ENCODE measurements around the gene ELOVL5. TPM values are rescaled to one million over a fixed set of nuclear protein-coding genes. Genes with fewer than 3 reads are reported as not detected.
"Not testable (repeated sequence)": the region's sequence is repeated elsewhere in the genome, so short reads cannot be mapped to it uniquely, and the experiment has no call there.

The ELOVL5 gene
- total and polyA plus RNA-seq, 4 experiments from 2014 or later, result 108 to 125 (median 109) TPM

DNA sequence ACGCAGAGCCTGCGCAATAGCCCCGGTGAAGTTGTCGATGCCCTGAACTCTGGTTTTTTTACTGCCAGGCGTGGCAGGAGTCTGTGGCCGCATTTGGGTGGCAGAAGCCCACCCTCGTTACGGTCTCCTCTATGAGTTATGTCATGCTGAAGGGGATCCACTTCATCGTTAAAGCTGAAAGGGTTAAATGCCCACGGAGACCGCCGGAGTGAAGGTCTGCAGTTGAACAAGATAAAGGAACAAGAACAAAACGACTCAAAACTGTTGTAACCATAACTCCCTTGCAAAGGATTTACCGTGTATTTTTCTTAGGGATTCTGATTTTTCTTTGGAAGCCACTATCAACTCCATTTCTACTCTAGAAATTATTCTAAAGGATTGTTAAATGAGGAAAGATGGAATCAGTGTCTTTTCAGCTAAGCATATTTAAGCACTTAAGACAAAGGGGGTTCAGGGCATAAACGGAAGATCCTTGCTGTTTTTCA, 501 bp upstream of the ELOVL5 start:
- Mint-ChIP-seq H3K27me3 (no peaks in the 10 kb centered on the region), H3K27ac (peak overlapping the region; percentile 93 to 99 (median 98)), H3K4me3 (peak overlapping the region; percentile 92 to 99 (median 98)), H3K36me3 (peaks cover 4 to 36% of the 10 kb centered on the region in 2 donors), H3K4me1 (peaks cover 35 to 47% (median 39%) of the 10 kb centered on the region in 4 donors), H3K9me3 (peaks cover 0 to 2% (median 0%) of the 10 kb centered on the region in 8 donors)
- Histone ChIP-seq H3K4me3 (ENCODE audit: low read length in 2 of 2) (peak overlapping the region; percentile 55 to 88), H3K4me1 (ENCODE audit: insufficient read depth, low read length) (peaks cover 35% of the 10 kb centered on the region), H3K36me3 (ENCODE audit: insufficient read depth, low read length) (no peaks in the 10 kb centered on the region), H3K9me3 (ENCODE audit: control insufficient read depth in 1 of 2, low read length in 2 of 2) (no peaks in the 10 kb centered on the region), H3K27ac (ENCODE audit: low read depth, low read length) (peak overlapping the region; percentile 96), H3K27me3 (ENCODE audit: insufficient read depth, low read length) (no peaks in the 10 kb centered on the region)
- POLR2A ChIA-PET (ENCODE audit: partially characterized antibody), result interaction anchor here (1.2 to 7.7 kb wide), 14 partner anchors 8 to 69 kb away, joined by 3 to 202 read pairs (median 22); no protein-coding TSS in a partner anchor
- intact Hi-C loops (cut with micrococcal nuclease), result loop anchor here (5.0 kb wide), 2 partner anchors 162 to 198 kb away; partner anchors contain the start of gene GCLC
- DNase-seq, result no peak
- CTCF ChIA-PET (ENCODE audit: partially characterized antibody), result interaction anchor here (0.9 to 3.5 kb wide), 10 partner anchors 11 to 119 kb away, joined by 3 to 29 read pairs (median 6); no protein-coding TSS in a partner anchor

DNA sequence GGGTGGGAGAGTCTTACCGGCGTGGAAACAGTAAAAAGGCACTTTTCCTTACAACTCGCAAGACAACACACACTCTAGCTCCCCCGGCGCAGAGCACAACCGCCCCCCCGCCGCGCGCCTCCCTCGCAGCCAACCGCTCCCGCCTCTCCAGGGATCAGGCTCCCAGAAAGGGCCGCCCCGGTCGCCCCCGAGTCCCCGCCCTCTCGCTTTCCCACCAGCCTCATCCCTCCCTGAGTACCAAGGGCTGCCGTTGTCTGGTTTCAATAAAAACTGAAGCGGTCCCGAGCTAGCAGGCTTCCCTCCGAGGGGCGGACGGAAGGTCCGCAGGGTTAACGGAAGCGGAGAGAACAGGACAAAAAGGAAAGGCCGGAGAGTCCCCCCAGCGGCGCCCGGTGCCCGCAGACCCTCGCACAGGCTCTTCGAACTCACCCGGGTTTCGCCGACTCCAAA, 804 bp downstream of the ELOVL5 start:
- Mint-ChIP-seq H3K36me3 (peaks cover 4 to 40% of the 10 kb centered on the region in 2 donors), H3K9me3 (peaks cover 0 to 2% (median 0%) of the 10 kb centered on the region in 8 donors), H3K4me3 (peak overlapping the region; percentile 93 to 99 (median 98)), H3K27ac (peak overlapping the region; percentile 97 to 98 (median 98)), H3K4me1 (peaks cover 44 to 60% (median 52%) of the 10 kb centered on the region in 4 donors), H3K27me3 (no peaks in the 10 kb centered on the region)
- ChIA-PET CTCF (ENCODE audit: partially characterized antibody) (interaction anchor here (0.6 to 3.5 kb wide), 21 partner anchors 11 to 177 kb away, joined by 3 to 29 read pairs (median 5); no protein-coding TSS in a partner anchor), POLR2A (ENCODE audit: partially characterized antibody) (interaction anchor here (0.8 to 7.7 kb wide), 31 partner anchors 9 to 1040 kb away, joined by 3 to 202 read pairs (median 6); no protein-coding TSS in a partner anchor)
- intact Hi-C loops (cut with micrococcal nuclease), result loop anchor here (1.0 to 5.0 kb wide), 8 partner anchors 11 to 199 kb away; partner anchors contain the start of gene GCLC
- Histone ChIP-seq H3K4me3 (ENCODE audit: low read length in 2 of 2) (peak overlapping the region; percentile 55 to 88), H3K36me3 (ENCODE audit: insufficient read depth, low read length) (no peaks in the 10 kb centered on the region), H3K27me3 (ENCODE audit: insufficient read depth, low read length) (no peaks in the 10 kb centered on the region), H3K4me1 (ENCODE audit: insufficient read depth, low read length) (peaks cover 48% of the 10 kb centered on the region), H3K27ac (ENCODE audit: low read depth, low read length) (peak overlapping the region; percentile 96), H3K9me3 (ENCODE audit: control insufficient read depth in 1 of 2, low read length in 2 of 2) (no peaks in the 10 kb centered on the region)
- DNase-seq, result peak; percentile 49 to 60 (median 55)

DNA sequence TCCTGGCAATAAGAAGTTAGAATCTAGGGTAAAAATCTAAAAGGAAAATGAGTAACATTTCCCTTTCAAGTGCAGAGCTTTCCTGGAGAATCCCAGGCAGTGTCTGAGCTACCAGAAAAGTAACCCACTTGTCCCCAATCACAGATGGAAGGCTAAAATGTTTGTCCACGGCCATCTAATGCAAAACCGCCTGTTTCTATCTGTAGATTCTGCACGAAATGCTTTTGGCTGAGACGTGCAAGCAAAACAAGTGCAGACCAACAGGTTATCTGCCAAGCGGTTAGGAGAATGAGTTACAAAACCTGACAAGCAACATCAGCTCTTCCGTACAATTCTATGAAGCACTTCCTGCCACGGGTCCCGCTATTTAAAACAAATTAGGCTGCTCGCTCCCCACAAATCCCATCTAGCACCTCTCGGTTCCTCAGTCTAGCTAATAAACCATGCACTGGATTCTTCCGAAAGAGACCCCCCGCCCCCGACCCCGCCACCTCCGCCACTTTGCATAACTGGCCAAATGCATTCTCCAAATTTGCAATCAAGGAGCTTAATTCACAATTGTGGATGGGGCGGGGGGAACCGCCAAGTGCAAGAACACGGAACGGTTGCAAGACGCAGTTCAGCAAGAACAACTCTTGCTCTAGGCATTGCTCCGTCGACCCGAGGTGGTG, 1.4 kb downstream of the ELOVL5 start:
- H3K27me3 Mint-ChIP-seq, result no peaks in the 10 kb centered on the region
- no peaks in the 10 kb centered on the region for H3K27me3 ChIP-seq (ENCODE audit: insufficient read depth, low read length)
- intact Hi-C loops (cut with micrococcal nuclease), result loop anchor here (1.0 to 5.0 kb wide), 6 partner anchors 12 to 200 kb away; partner anchors contain the start of gene GCLC
- no peaks in the 10 kb centered on the region for H3K36me3 ChIP-seq (ENCODE audit: insufficient read depth, low read length)
- peak overlapping the region; percentile 97 to 98 (median 98) for H3K27ac Mint-ChIP-seq
- no peaks in the 10 kb centered on the region for H3K9me3 ChIP-seq (ENCODE audit: control insufficient read depth in 1 of 2, low read length in 2 of 2)
- H3K4me3 ChIP-seq (ENCODE audit: low read length in 2 of 2), result peak overlapping the region; percentile 55 to 88
- peak overlapping the region; percentile 96 for H3K27ac ChIP-seq (ENCODE audit: low read depth, low read length)
- peak; percentile 59 to 70 (median 64) for DNase-seq
- peaks cover 50 to 65% (median 58%) of the 10 kb centered on the region in 4 donors for H3K4me1 Mint-ChIP-seq
- CTCF ChIA-PET (ENCODE audit: partially characterized antibody), result interaction anchor here (0.6 to 3.5 kb wide), 23 partner anchors 11 to 176 kb away, joined by 3 to 29 read pairs (median 5); no protein-coding TSS in a partner anchor
- H3K4me3 Mint-ChIP-seq, result peak overlapping the region; percentile 93 to 99 (median 98)
- H3K36me3 Mint-ChIP-seq, result peaks cover 4 to 40% of the 10 kb centered on the region in 2 donors
- peaks cover 54% of the 10 kb centered on the region for H3K4me1 ChIP-seq (ENCODE audit: insufficient read depth, low read length)
- POLR2A ChIA-PET (ENCODE audit: partially characterized antibody), result interaction anchor here (0.8 to 7.7 kb wide), 31 partner anchors 9 to 1040 kb away, joined by 3 to 202 read pairs (median 6); no protein-coding TSS in a partner anchor
- peaks cover 0 to 2% (median 0%) of the 10 kb centered on the region in 8 donors for H3K9me3 Mint-ChIP-seq

DNA sequence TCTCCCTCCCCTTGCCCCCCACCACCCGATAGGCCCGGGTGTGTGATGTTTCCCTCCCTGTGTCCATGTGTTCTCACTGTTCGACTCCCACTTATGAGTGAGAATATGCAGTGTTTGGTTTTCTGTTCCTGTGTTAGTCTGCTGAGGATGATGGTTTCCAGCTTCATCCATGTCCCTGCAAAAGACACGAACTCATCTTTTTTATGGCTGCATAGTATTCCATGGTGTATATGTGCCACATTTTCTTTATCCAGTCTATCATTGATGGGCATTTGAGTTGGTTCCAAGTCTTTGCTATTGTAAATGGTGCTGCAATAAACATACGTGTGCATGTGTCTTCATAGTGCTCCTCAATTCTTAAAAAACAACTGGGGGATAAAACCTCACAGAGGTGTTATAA, 2.7 kb downstream of the ELOVL5 start:
- peak overlapping the region; percentile 93 to 99 (median 98) for H3K4me3 Mint-ChIP-seq
- DNase-seq; H3K9me3 ChIP-seq (ENCODE audit: control insufficient read depth in 1 of 2, low read length in 2 of 2); H3K27me3 Mint-ChIP-seq; H3K36me3 ChIP-seq (ENCODE audit: insufficient read depth, low read length); H3K9me3 Mint-ChIP-seq; H3K4me3 ChIP-seq (ENCODE audit: low read length in 2 of 2); H3K27me3 ChIP-seq (ENCODE audit: insufficient read depth, low read length): not testable (repeated sequence)
- peak overlapping the region in 6 of 7 donors; percentile 88 to 98 (median 98) for H3K27ac Mint-ChIP-seq
- intact Hi-C loops (cut with micrococcal nuclease), result loop anchor here (5.0 kb wide), 2 partner anchors 159 to 201 kb away; partner anchors contain the start of gene GCLC
- Histone ChIP-seq H3K27ac (ENCODE audit: low read depth, low read length) (peak overlapping the region; percentile 54), H3K4me1 (ENCODE audit: insufficient read depth, low read length) (peaks cover 67% of the 10 kb centered on the region)
- peaks cover 4 to 40% of the 10 kb centered on the region in 2 donors for H3K36me3 Mint-ChIP-seq
- CTCF ChIA-PET (ENCODE audit: partially characterized antibody), result interaction anchor here (1.3 to 3.5 kb wide), 7 partner anchors 10 to 173 kb away, joined by 3 to 29 read pairs (median 9); no protein-coding TSS in a partner anchor
- POLR2A ChIA-PET (ENCODE audit: partially characterized antibody), result interaction anchor here (3.1 to 7.7 kb wide), 6 partner anchors 8 to 64 kb away, joined by 12 to 202 read pairs (median 86); no protein-coding TSS in a partner anchor
- peaks cover 63 to 79% (median 71%) of the 10 kb centered on the region in 4 donors for H3K4me1 Mint-ChIP-seq

DNA sequence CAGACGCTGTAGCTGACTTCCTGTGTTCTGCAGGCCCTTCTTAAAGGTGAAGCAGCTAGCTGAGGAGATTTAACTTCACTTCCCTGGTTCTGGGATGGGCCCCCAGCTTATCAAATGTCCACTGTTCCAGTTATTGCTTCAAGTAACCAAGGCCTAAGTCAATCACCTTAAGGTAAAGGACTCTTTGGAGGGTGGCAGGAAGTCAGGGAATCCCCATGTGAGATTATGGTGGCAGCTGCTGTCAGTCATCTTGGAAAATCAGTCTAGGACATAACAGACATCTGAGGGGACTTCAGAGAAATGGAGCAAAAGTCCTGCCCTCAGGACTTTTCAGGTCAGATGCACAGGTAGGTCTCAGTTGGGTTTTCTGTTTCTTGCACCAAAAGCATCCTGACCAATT, 3.8 kb downstream of the ELOVL5 start:
- CTCF ChIA-PET (ENCODE audit: partially characterized antibody), result interaction anchor here (0.9 to 2.0 kb wide), 14 partner anchors 15 to 172 kb away, joined by 3 to 8 read pairs (median 4); no protein-coding TSS in a partner anchor
- Histone ChIP-seq H3K4me3 (ENCODE audit: low read length in 2 of 2) (peak overlapping the region in 1 of 2 donors; percentile 6), H3K36me3 (ENCODE audit: insufficient read depth, low read length) (no peaks in the 10 kb centered on the region), H3K9me3 (ENCODE audit: control insufficient read depth in 1 of 2, low read length in 2 of 2) (no peaks in the 10 kb centered on the region), H3K27me3 (ENCODE audit: insufficient read depth, low read length) (no peaks in the 10 kb centered on the region), H3K27ac (ENCODE audit: low read depth, low read length) (peak overlapping the region; percentile 54), H3K4me1 (ENCODE audit: insufficient read depth, low read length) (peaks cover 76% of the 10 kb centered on the region)
- H3K4me1 Mint-ChIP-seq, result peaks cover 70 to 86% (median 77%) of the 10 kb centered on the region in 4 donors
- intact Hi-C loops (cut with micrococcal nuclease), result loop anchor here (5.0 kb wide), 2 partner anchors 158 to 202 kb away; partner anchors contain the start of gene GCLC
- POLR2A ChIA-PET (ENCODE audit: partially characterized antibody), result interaction anchor here (0.8 to 7.7 kb wide), 15 partner anchors 9 to 450 kb away, joined by 3 to 131 read pairs (median 10); partner anchors contain the start of gene LRRC1
- peak overlapping the region; percentile 51 to 93 (median 76) for H3K4me3 Mint-ChIP-seq
- peaks cover 0 to 2% (median 0%) of the 10 kb centered on the region in 8 donors for H3K9me3 Mint-ChIP-seq
- no peaks in the 10 kb centered on the region for H3K27me3 Mint-ChIP-seq
- peak in 1 of 5 donors; percentile 52 for DNase-seq
- H3K27ac Mint-ChIP-seq, result peak overlapping the region; percentile 85 to 98 (median 90)
- H3K36me3 Mint-ChIP-seq, result peaks cover 4 to 40% of the 10 kb centered on the region in 2 donors

DNA sequence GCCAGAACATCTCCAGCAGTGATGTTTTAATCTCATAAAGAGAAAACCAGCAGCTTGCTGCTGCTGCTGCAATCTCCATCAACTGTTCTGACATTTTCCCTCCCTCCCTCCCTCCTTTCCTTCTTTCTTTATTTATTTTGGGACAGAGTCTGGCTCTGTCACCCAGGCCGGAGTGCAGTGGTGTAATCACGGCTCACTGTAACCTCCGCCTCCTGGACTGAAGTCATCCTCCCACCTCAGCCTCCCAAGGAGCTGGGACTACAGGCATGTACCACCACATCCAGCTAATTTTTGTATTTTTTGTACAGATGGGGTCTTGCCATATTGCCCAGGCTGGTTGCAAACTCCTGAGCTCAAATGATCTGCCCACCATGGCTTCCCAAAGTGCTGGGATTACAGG, 5.7 kb downstream of the ELOVL5 start:
- no peak overlapping the region for H3K4me3 ChIP-seq (ENCODE audit: low read length in 2 of 2)
- Mint-ChIP-seq H3K27me3 (no peaks in the 10 kb centered on the region), H3K9me3 (no peaks in the 10 kb centered on the region), H3K4me1 (peaks cover 79 to 93% (median 84%) of the 10 kb centered on the region in 4 donors), H3K36me3 (peaks cover 4 to 35% of the 10 kb centered on the region in 2 donors), H3K4me3 (peak overlapping the region in 7 of 8 donors; percentile 60 to 93 (median 75)), H3K27ac (peak overlapping the region; percentile 66 to 98 (median 84))
- peak overlapping the region; percentile 16 for H3K27ac ChIP-seq (ENCODE audit: low read depth, low read length)
- CTCF ChIA-PET (ENCODE audit: partially characterized antibody), result no interaction called here
- no peak for DNase-seq
- no peaks in the 10 kb centered on the region for H3K9me3 ChIP-seq (ENCODE audit: control insufficient read depth in 1 of 2, low read length in 2 of 2)
- peaks cover 87% of the 10 kb centered on the region for H3K4me1 ChIP-seq (ENCODE audit: insufficient read depth, low read length)
- H3K36me3 ChIP-seq (ENCODE audit: insufficient read depth, low read length), result no peaks in the 10 kb centered on the region
- POLR2A ChIA-PET (ENCODE audit: partially characterized antibody), result interaction anchor here (0.6 to 7.6 kb wide), 5 partner anchors 14 to 52 kb away, joined by 3 to 130 read pairs (median 12); no protein-coding TSS in a partner anchor
- intact Hi-C loops (cut with micrococcal nuclease), result no loop called here
- no peaks in the 10 kb centered on the region for H3K27me3 ChIP-seq (ENCODE audit: insufficient read depth, low read length)
